CD4-positive, alpha-beta T cell (primary cell): ENCODE measurements around the gene BAIAP2. TPM values are rescaled to one million over a fixed set of nuclear protein-coding genes. Genes with fewer than 3 reads are reported as not detected.

Source experiments
- ATAC-seq: fragments of 200-7000 bp; cut with Tn5 transposase; one replicate; pipeline ENCODE4 v1.10.0; 2022; ENCODE audit warnings: mild to moderate bottlenecking; ENCODE audit not compliant: poor library complexity
- CTCF ChIA-PET: fragments of 350-600 bp; sonication (Branson Sonifier 250); formaldehyde crosslinking; loops from one replicate; lab custom pipeline; 2021; ENCODE audit warnings: antibody characterized with exemption, inconsistent platforms; lab: Charles Lee
- POLR2A ChIA-PET: fragments of 350-600 bp; sonication (Branson Sonifier 250); formaldehyde crosslinking; loops from one replicate; lab custom pipeline; 2021; ENCODE audit warnings: antibody characterized with exemption, inconsistent platforms; lab: Charles Lee
- DNase-seq, 14 experiments: peaks; one replicate each; pipeline ENCODE4 v3.0.0-alpha.2; 2013 to 2020; ENCODE audit warnings: mixed read lengths in 2 of 14
- H3K27ac ChIP-seq, 2 donors: one replicate each; pipeline versions ENCODE4 v1.5.1 to v1.7.0; 2013; ENCODE audit warnings: low read length in 2 of 2, low read depth in 1 of 2, mild to moderate bottlenecking in 1 of 2
- H3K27me3 ChIP-seq, 2 experiments: 1 replicate in 1 of 2; 2 replicates in 1 of 2; pipeline versions ENCODE4 v1.6.1 to v1.7.0; 2013; ENCODE audit warnings: low read length in 2 of 2, control low read depth in 1 of 2, mild to moderate bottlenecking in 1 of 2, moderate library complexity in 1 of 2; ENCODE audit not compliant: insufficient read depth in 2 of 2, control insufficient read depth in 1 of 2
- H3K36me3 ChIP-seq: one replicate; pipeline ENCODE4 v1.6.1; 2013; ENCODE audit warnings: low read length, control low read depth; ENCODE audit not compliant: insufficient read depth
- H3K4me1 ChIP-seq: one replicate; pipeline ENCODE4 v1.6.1; 2013; ENCODE audit warnings: low read length, control low read depth; ENCODE audit not compliant: insufficient read depth
- H3K4me3 ChIP-seq: one replicate; pipeline ENCODE4 v1.5.1; 2013; ENCODE audit warnings: mild to moderate bottlenecking, low read length, moderate library complexity
- H3K9me3 ChIP-seq, 2 experiments: 1 replicate in 1 of 2; 2 replicates in 1 of 2; pipeline versions ENCODE4 v1.6.1 to v1.7.0; 2013; ENCODE audit warnings: low read length in 2 of 2, mild to moderate bottlenecking in 2 of 2, control low read depth in 1 of 2, moderate library complexity in 1 of 2; ENCODE audit not compliant: control insufficient read depth in 1 of 2, insufficient read depth in 1 of 2
- H3K27ac Mint-ChIP-seq: one replicate; pipeline ENCODE4 v1.8.0; 2020; ENCODE audit warnings: mixed read lengths
- H3K27me3 Mint-ChIP-seq: one replicate; pipeline ENCODE4 v1.8.0; 2021; ENCODE audit warnings: mixed read lengths
- H3K36me3 Mint-ChIP-seq: one replicate; pipeline ENCODE4 v1.8.0; 2021; ENCODE audit warnings: low read depth, mixed read lengths
- H3K4me1 Mint-ChIP-seq: one replicate; pipeline ENCODE4 v1.8.0; 2021; ENCODE audit warnings: low read depth, mixed read lengths
- H3K4me3 Mint-ChIP-seq: one replicate; pipeline ENCODE4 v1.8.0; 2020; ENCODE audit warnings: mild to moderate bottlenecking, mixed read lengths
- H3K9me3 Mint-ChIP-seq: one replicate; pipeline ENCODE4 v1.8.0; 2020; ENCODE audit warnings: mixed read lengths
- intact Hi-C, 2 experiments: fragments of 100-400 bp; cut with DNase I in 1 of 2; cut with micrococcal nuclease in 1 of 2; formaldehyde crosslinking; loops; one replicate each; pipeline versions ENCODE4 v1.15.1 to v1.9.0; 2023 to 2025; cut with DNase I, micrococcal nuclease
- total RNA-seq, 174 experiments: library from RNA in 2 of 174; stranded (reverse) in 2 of 174; gene quantifications; one replicate each; pipeline ENCODE4 v1.2.3 and lab custom pipeline; 2021 to 2026
- TF ChIP-seq, protein P1 (sequence below): fragments of 200-600 bp; IDR thresholded peaks from one replicate; pipeline ENCODE4 v1.8.0; 2022; ENCODE audit warnings: antibody characterized with exemption, mild to moderate bottlenecking

BAIAP2 gene
- total RNA-seq, 2 experiments from 2014 or later = 4.2 to 4.9 TPM

DNA sequence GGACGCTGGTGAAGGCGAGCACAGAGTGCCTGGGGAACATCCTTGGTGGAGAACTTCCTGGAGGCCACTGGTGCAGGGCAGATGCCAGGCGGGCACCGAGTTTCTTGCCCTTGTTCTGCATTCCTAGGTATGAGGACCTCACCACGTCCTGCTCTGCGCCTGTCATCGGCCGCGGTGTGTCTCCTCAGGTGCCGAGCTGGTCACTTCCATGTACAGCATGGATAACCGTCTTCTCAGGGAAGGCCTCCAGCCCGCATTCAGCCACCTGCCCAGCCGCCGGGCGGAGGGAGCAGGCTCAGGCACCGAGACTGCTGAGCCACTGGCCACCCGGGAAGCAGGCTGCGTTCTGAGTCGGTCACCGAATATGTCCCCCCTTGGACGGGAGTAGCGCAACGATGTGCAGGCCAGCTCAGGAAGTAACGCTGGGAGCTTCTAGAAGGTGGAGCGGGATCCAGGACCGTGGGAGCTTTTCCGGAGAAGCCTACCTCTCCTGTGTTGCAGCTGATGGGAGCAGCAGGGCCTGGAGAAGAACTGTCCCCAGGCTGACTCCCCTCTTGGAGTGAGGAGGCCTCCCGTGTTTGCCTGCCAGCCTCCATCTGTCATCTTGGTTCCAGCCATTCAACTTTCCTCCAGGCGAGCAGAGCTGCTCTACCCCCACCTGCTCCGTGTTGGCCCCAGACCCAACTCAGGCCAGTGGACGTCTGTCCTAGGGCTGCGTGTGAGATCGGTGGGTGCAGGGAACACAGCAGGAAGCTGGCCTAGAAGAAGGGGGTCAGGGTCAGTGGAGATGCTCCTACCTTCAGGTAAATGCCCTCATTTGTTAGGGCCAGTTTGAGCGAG, 2.1 kb upstream of the BAIAP2 start:
- H3K36me3 ChIP-seq = no peaks in the 10 kb centered on the region
- no peaks in the 10 kb centered on the region for H3K9me3 Mint-ChIP-seq
- CTCF ChIA-PET = interaction anchor here (0.7 to 1.6 kb wide), 4 partner anchors 9 to 69 kb away, joined by 3 to 7 read pairs (median 3); no protein-coding TSS in a partner anchor
- no peak for ATAC-seq
- peak in 1 of 14 experiments; percentile 28 for DNase-seq
- peaks cover 28% of the 10 kb centered on the region for H3K4me1 Mint-ChIP-seq
- intact Hi-C loops = loop anchor here in 1 of 2 experiments (5.0 kb wide), 1 partner anchor 209 kb away; no protein-coding TSS in a partner anchor
- H3K4me3 Mint-ChIP-seq = peak overlapping the region; percentile 88
- H3K27ac ChIP-seq = no peak overlapping the region
- POLR2A ChIA-PET = interaction anchor here (0.8 to 1.3 kb wide), 2 partner anchors 13 to 206 kb away, joined by 3 to 4 read pairs; partner anchors contain the start of genes NDUFAF8 and TEPSIN
- H3K4me3 ChIP-seq = no peak overlapping the region
- TF ChIP-seq, protein P1, sequence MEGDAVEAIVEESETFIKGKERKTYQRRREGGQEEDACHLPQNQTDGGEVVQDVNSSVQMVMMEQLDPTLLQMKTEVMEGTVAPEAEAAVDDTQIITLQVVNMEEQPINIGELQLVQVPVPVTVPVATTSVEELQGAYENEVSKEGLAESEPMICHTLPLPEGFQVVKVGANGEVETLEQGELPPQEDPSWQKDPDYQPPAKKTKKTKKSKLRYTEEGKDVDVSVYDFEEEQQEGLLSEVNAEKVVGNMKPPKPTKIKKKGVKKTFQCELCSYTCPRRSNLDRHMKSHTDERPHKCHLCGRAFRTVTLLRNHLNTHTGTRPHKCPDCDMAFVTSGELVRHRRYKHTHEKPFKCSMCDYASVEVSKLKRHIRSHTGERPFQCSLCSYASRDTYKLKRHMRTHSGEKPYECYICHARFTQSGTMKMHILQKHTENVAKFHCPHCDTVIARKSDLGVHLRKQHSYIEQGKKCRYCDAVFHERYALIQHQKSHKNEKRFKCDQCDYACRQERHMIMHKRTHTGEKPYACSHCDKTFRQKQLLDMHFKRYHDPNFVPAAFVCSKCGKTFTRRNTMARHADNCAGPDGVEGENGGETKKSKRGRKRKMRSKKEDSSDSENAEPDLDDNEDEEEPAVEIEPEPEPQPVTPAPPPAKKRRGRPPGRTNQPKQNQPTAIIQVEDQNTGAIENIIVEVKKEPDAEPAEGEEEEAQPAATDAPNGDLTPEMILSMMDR = no peak
- H3K36me3 Mint-ChIP-seq = peaks cover 4% of the 10 kb centered on the region
- peaks cover 6 to 8% of the 10 kb centered on the region in 2 experiments for H3K27me3 ChIP-seq
- H3K9me3 ChIP-seq = peaks cover 0 to 4% of the 10 kb centered on the region in 2 experiments
- H3K4me1 ChIP-seq = peaks cover 25% of the 10 kb centered on the region
- peaks cover 14% of the 10 kb centered on the region for H3K27me3 Mint-ChIP-seq
- H3K27ac Mint-ChIP-seq = no peak overlapping the region

DNA sequence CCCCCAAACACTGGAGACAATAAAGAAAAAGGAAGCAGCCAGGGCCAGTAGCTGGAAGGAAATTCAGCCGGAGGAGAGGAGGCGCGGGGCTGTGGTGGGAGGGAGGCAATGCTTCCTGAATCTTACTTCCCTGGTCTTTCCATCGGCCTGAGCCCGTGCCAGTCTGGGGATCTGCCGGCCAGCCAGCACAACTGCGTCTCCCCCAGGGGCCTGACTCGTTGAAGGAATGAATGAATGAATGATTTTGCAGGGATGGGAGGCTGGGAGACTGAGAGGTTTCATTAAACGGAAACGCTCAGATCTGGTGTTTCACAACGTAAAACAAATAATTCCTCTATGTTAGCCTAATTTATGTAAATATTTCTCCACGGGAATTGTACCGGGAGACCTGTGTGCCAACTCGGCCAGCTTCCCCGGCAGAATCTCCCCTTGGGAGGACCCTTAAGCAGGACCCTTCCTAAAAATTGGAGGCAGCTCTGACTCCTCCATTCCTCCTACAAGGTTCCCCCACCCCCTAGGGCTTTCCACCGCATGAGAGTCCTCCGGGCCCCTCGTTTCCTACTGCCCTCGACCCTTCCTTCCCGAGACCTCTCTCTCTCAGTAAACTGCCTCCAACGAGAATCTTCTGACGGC, 1.3 kb upstream of the BAIAP2 start:
- DNase-seq (peak in 1 of 14 experiments; percentile 35), ATAC-seq (no peak)
- peak overlapping the region; percentile 51 for H3K27ac Mint-ChIP-seq
- Histone ChIP-seq H3K27ac (no peak overlapping the region), H3K4me3 (peak overlapping the region; percentile 59), H3K36me3 (no peaks in the 10 kb centered on the region), H3K9me3 (no peaks in the 10 kb centered on the region), H3K4me1 (peaks cover 25% of the 10 kb centered on the region), H3K27me3 (peaks cover under 1 to 2% of the 10 kb centered on the region in 2 experiments)
- H3K4me3 Mint-ChIP-seq = peak overlapping the region; percentile 88
- peaks cover 4% of the 10 kb centered on the region for H3K36me3 Mint-ChIP-seq
- TF ChIP-seq, protein P1 = no peak
- CTCF ChIA-PET = interaction anchor here (0.9 to 1.6 kb wide), 2 partner anchors 10 to 68 kb away, joined by 3 to 7 read pairs; no protein-coding TSS in a partner anchor
- intact Hi-C loops = loop anchor here in 1 of 2 experiments (2.0 to 5.0 kb wide), 3 partner anchors 43 to 209 kb away; partner anchors contain the start of genes CEP131 and CHMP6
- POLR2A ChIA-PET = interaction anchor here (0.8 to 1.9 kb wide), 4 partner anchors 10 to 205 kb away, joined by 3 to 7 read pairs (median 5); partner anchors contain the start of genes CHMP6, NDUFAF8 and TEPSIN
- H3K4me1 Mint-ChIP-seq = peaks cover 28% of the 10 kb centered on the region
- peaks cover 12% of the 10 kb centered on the region for H3K27me3 Mint-ChIP-seq
- no peaks in the 10 kb centered on the region for H3K9me3 Mint-ChIP-seq

DNA sequence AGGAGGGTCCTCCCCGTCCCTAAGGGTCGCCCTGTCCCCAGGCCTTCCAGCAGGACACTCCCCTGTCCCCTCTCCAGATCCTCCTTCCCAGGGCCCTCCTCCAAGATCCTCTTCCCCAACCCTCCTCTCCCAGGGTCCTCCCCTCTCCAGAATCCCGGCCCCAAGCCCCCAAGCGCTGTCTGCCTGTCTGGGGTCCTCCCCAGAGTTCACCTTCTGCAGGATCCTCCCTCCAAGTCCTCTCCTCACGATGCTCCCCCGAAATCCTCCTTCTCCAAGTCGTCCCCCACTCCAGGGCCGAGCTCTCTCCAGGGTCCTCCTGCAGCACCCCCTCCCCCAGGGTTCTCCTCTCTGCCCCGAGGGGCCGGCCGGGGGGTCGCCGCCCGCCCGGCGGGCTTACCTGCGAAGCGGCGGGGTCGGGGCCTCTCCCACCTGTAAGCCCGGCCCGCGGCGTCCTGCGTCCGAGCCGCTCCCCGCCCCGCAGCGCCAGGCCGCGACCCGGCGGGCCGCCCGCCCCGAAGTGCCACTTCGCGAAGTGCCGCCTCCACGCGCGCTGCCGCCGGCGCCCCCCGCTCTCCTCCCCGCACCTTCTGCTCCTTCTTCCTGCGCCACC, 678 bp upstream of the BAIAP2 start:
- Histone ChIP-seq H3K36me3 (no peaks in the 10 kb centered on the region), H3K4me3 (peak overlapping the region; percentile 59), H3K4me1 (peaks cover 25% of the 10 kb centered on the region), H3K9me3 (no peaks in the 10 kb centered on the region), H3K27me3 (peaks cover 0 to 2% of the 10 kb centered on the region in 2 experiments), H3K27ac (no peak overlapping the region)
- peak overlapping the region; percentile 51 for H3K27ac Mint-ChIP-seq
- intact Hi-C loops = loop anchor here in 1 of 2 experiments (2.0 to 5.0 kb wide), 3 partner anchors 43 to 208 kb away; partner anchors contain the start of genes CEP131 and CHMP6
- ChIA-PET CTCF (interaction anchor here (1.6 kb wide), 1 partner anchor 67 kb away, joined by 7 read pairs; no protein-coding TSS in a partner anchor), POLR2A (interaction anchor here (1.3 to 1.9 kb wide), 3 partner anchors 11 to 205 kb away, joined by 4 to 7 read pairs (median 6); partner anchors contain the start of genes CHMP6, NDUFAF8 and TEPSIN)
- DNase-seq (no peak), ATAC-seq (no peak)
- H3K9me3 Mint-ChIP-seq = no peaks in the 10 kb centered on the region
- H3K4me3 Mint-ChIP-seq = peak overlapping the region; percentile 88
- TF ChIP-seq, protein P1 = no peak
- H3K4me1 Mint-ChIP-seq = peaks cover 28% of the 10 kb centered on the region
- peaks cover 4% of the 10 kb centered on the region for H3K36me3 Mint-ChIP-seq
- peaks cover 7% of the 10 kb centered on the region for H3K27me3 Mint-ChIP-seq
